Measurements from ENCODE around the gene SLC26A3.

DNA sequence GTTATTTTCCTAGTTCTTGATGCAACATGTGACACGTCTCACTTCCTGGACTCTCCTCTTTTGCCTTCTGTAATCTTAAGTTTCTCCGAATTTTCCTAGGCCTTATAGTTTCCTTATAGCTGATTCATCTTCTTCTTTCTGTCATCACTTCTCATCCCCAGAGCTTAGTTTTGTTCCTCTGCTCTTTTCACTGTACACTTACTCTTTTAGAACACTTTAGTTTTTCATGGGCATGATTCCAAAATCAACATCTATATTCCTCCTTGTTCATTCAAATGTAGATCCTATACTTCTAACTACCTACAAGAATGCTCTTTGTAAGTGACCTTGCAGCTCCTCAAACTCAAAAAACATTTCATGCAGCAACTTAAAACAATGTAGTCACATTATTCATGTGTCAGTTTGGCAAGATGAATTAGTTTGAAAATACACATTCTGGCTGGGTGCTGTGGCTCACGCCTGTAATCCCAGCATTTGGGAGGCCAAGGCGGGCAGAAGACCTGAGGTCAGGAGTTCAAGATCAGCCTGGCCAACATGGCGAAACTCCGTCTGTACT, 13.1 kb upstream of the SLC26A3 start:
- no peak for TF ChIP-seq CTCF (conservative IDR thresholded peaks at IDR 0.05; ENCODE audit: low read depth, low read length)
- TF ChIP-seq EZH2phosphoT487 (IDR thresholded peaks at IDR 0.05; ENCODE audit: borderline replicate concordance, low read length): no peak
- no peak for TF ChIP-seq EZH2 (IDR thresholded peaks at IDR 0.05; ENCODE audit: low read length, unreplicated experiment)

All from PC-3 (cell line).